Adrenal gland (tissue), 12 donors: Measurements from ENCODE around the gene OTUD3. TPM values are rescaled to one million over a fixed set of nuclear protein-coding genes. Genes with fewer than 3 reads are reported as not detected.
"Not testable (repeated sequence)": the region's sequence is repeated elsewhere in the genome, so short reads cannot be mapped to it uniquely, and the experiment has no call there.

ENCODE experiments used
- DNase-seq, 7 donors: peaks; one replicate each; pipeline ENCODE4 v3.0.0-alpha.2; 2019 to 2020
- H3K27ac ChIP-seq, 5 donors: fragments of 200-600 bp; sonication (generic) in 4 of 5; 1 replicate in 3 of 5; 2 replicates in 2 of 5; pipeline versions ENCODE4 v1.5.1 to v1.8.0; 2016 to 2020; ENCODE audit warnings: mild to moderate bottlenecking in 1 of 5
- H3K27me3 ChIP-seq: fragments of 200-600 bp; 2 replicates; pipeline ENCODE4 v1.8.0; 2021
- H3K36me3 ChIP-seq, 2 donors: fragments of 200-600 bp; replicated peaks in 1 of 2; 1 replicate in 1 of 2; 2 replicates in 1 of 2; pipeline versions ENCODE4 v1.5.1 to v1.8.0; 2018 to 2022
- H3K4me1 ChIP-seq, 2 donors: fragments of 200-600 bp; replicated peaks in 1 of 2; 1 replicate in 1 of 2; 2 replicates in 1 of 2; pipeline versions ENCODE4 v1.5.1 to v1.8.0; 2018 to 2021
- H3K4me3 ChIP-seq, 4 donors: fragments of 200-600 bp; sonication (generic) in 3 of 4; one replicate each; pipeline ENCODE4 v1.5.1; 2016 to 2018
- H3K9me3 ChIP-seq, 3 donors: fragments of 200-600 bp; sonication (generic) in 1 of 3; replicated peaks in 1 of 3; 1 replicate in 2 of 3; 2 replicates in 1 of 3; pipeline versions ENCODE4 v1.5.1 to v1.8.0; 2016 to 2021
- CTCF ChIP-seq, 6 experiments: fragments of 450-650 bp in 4 of 6; fragments of 200-600 bp in 2 of 6; sonication (generic) in 1 of 6; IDR thresholded peaks; 1 replicate in 5 of 6; 2 replicates in 1 of 6; pipeline versions ENCODE4 v1.5.1 to v1.8.0; 2016 to 2021; ENCODE audit warnings: antibody characterized with exemption in 6 of 6, mild to moderate bottlenecking in 2 of 6, moderate library complexity in 1 of 6
- POLR2A ChIP-seq, 2 donors: fragments of 450-650 bp; IDR thresholded peaks; one replicate each; pipeline ENCODE4 v1.6.1; 2017; ENCODE audit warnings: antibody characterized with exemption in 2 of 2, mild to moderate bottlenecking in 2 of 2, moderate library complexity in 1 of 2
- WGBS, 4 donors: extraction: QIAGEN DNeasy Blood & Tissue Kit in 2 of 4; methylation state at CpG; one replicate each; pipeline versions ENCODE4 v1.1.5 to v1.1.7; 2013 to 2017; 5-methylcytosine and 5-hydroxymethylcytosine counted together
- intact Hi-C, 2 donors: fragments of 100-400 bp; cut with DNase I; formaldehyde crosslinking; loops; one replicate each; pipeline versions ENCODE4 v1.14.1 to v1.15.0; 2022 to 2023
- polyA plus RNA-seq, 3 donors: library from polyadenylated mRNA; stranded (reverse); fragments of 200-250 nt in 2 of 3; fragments of 350-450 nt in 1 of 3; fragmentation: Illumina TruSeq in 1 of 3; extraction: RNeasy Lipid Tissue Mini Kit (QIAGEN cat#74804) in 1 of 3; gene quantifications; one replicate each; pipeline ENCODE4 v1.2.3, GENCODE V29; 2013 to 2014
- total RNA-seq, 9 donors: library from RNA; depleted of rRNA in 4 of 9; stranded (reverse); fragments of >200 nt in 4 of 9; fragments of 120-200 nt in 1 of 9; fragmentation: NEBNext Ultra II Directional in 1 of 9; extraction: Animal tissue kit (Norgen Biotek cat#: 25700) in 1 of 9; gene quantifications; one replicate each; pipeline versions ENCODE4 v1.1.0 to v1.2.4, GENCODE V29; 2013 to 2023
- donor health status: healthy with polysubstance abuse.
- donor health status: Bipolar disorder and iron deficiency.
- donor health status: DM: yes; HTN: yes; CAD: no.
- donor health status: DM: no; HTN: no; CAD: no.
- donor health status: DM: no; HTN: no; CAD: no.
- donor health status: DM: yes; HTN: yes; CAD: no.

Gene OTUD3
- total and polyA plus RNA-seq, 12 donors, result 3.0 to 15.3 (median 5.5) TPM

- Histone ChIP-seq H3K9me3 (no peaks in the 10 kb centered on the region), H3K27ac (no peak overlapping the region), H3K36me3 (no peaks in the 10 kb centered on the region), H3K27me3 (no peaks in the 10 kb centered on the region), H3K4me3 (no peak overlapping the region), H3K4me1 (peaks cover 4 to 9% of the 10 kb centered on the region in 2 donors)
- no peak for DNase-seq
- TF ChIP-seq POLR2A (IDR thresholded peaks at IDR 0.05) (no peak), CTCF (IDR thresholded peaks at IDR 0.05) (no peak)
- intact Hi-C loops, result no loop called here
Observed at GRCh38 chr1:19840228-19840627, 42.0 kb upstream of the OTUD3 start.

GRCh38 chr1:19844731-19845495 lies 37.3 kb upstream of the OTUD3 start:
- peak; percentile 41 to 81 (median 63) for DNase-seq
- peak overlapping the region; percentile 23 to 82 (median 62) for H3K27ac ChIP-seq
- 7 to 13% (median 9%) methylated on average over 11 of the region's 11 CpGs for WGBS, 4 donors
- intact Hi-C loops, result no loop called here
- H3K4me3 ChIP-seq, result peak overlapping the region in 1 of 4 donors; percentile 20
- no peaks in the 10 kb centered on the region for H3K9me3 ChIP-seq
- TF ChIP-seq CTCF (IDR thresholded peaks at IDR 0.05) (no peak), POLR2A (IDR thresholded peaks at IDR 0.05) (peak in 1 of 2 donors; percentile 27)
- H3K27me3 ChIP-seq, result no peaks in the 10 kb centered on the region
- peaks cover 8 to 17% of the 10 kb centered on the region in 2 donors for H3K4me1 ChIP-seq
- H3K36me3 ChIP-seq, result no peaks in the 10 kb centered on the region

- intact Hi-C loops, result no loop called here
- WGBS, 4 donors, result 63 to 78% (median 67%) methylated on average over 8 of the region's 8 CpGs
Observed at GRCh38 chr1:19845555-19845954, 36.6 kb upstream of the OTUD3 start.

GRCh38 chr1:19846338-19846737 lies 35.9 kb upstream of the OTUD3 start:
- H3K9me3 ChIP-seq, result no peaks in the 10 kb centered on the region
- peak overlapping the region in 1 of 5 donors; percentile 11 for H3K27ac ChIP-seq
- intact Hi-C loops, result no loop called here
- H3K36me3 ChIP-seq, result no peaks in the 10 kb centered on the region
- no peak overlapping the region for H3K4me3 ChIP-seq
- H3K27me3 ChIP-seq, result no peaks in the 10 kb centered on the region
- DNase-seq, result no peak
- TF ChIP-seq POLR2A (IDR thresholded peaks at IDR 0.05), result no peak
- no peak for TF ChIP-seq CTCF (IDR thresholded peaks at IDR 0.05)
- peaks cover 8 to 17% of the 10 kb centered on the region in 2 donors for H3K4me1 ChIP-seq
- WGBS, 4 donors, result 91 to 99% (median 96%) methylated on average over 3 of the region's 3 CpGs

More at GRCh38 chr1:19845555-19845954, 36.6 kb upstream of the OTUD3 start:
- Histone ChIP-seq H3K4me1 (peaks cover 8 to 17% of the 10 kb centered on the region in 2 donors), H3K9me3 (no peaks in the 10 kb centered on the region), H3K4me3 (no peak overlapping the region), H3K27ac (peak overlapping the region; percentile 23 to 82 (median 62)), H3K36me3 (no peaks in the 10 kb centered on the region), H3K27me3 (no peaks in the 10 kb centered on the region)
- DNase-seq, result no peak
- TF ChIP-seq POLR2A (IDR thresholded peaks at IDR 0.05) (no peak), CTCF (IDR thresholded peaks at IDR 0.05) (no peak)

GRCh38 chr1:19847334-19847733 lies 34.9 kb upstream of the OTUD3 start:
- H3K9me3 ChIP-seq, H3K27ac ChIP-seq, intact Hi-C loops, H3K36me3 ChIP-seq, H3K27me3 ChIP-seq, H3K4me3 ChIP-seq, DNase-seq: not testable (repeated sequence)
- WGBS, 4 donors, result 73 to 87% (median 78%) methylated on average over 9 of the region's 9 CpGs
- H3K4me1 ChIP-seq, result peaks cover 8 to 17% of the 10 kb centered on the region in 2 donors

- H3K4me3 ChIP-seq, intact Hi-C loops, H3K27ac ChIP-seq, H3K36me3 ChIP-seq, H3K27me3 ChIP-seq, H3K9me3 ChIP-seq, DNase-seq: not testable (repeated sequence)
- peaks cover 8 to 17% of the 10 kb centered on the region in 2 donors for H3K4me1 ChIP-seq
- 67 to 74% (median 68%) methylated on average over 3 of the region's 3 CpGs for WGBS, 4 donors
Observed at GRCh38 chr1:19849307-19849706, 32.9 kb upstream of the OTUD3 start.
